MCF 10A (cell line): ENCODE measurements around the gene MAD1L1. TPM values are rescaled to one million over a fixed set of nuclear protein-coding genes. Genes with fewer than 3 reads are reported as not detected.

ENCODE experiments used
- BruUV-seq: library from RNA; stranded (reverse); fragments of 400-500 nt; replicated peaks from 2 replicates; lab custom pipeline; 2021; lab: Mats Ljungman, UMichigan
- CTCF ChIA-PET: fragments of 300-600 bp; sonication (Branson Sonifier 250); formaldehyde crosslinking; extraction: SDS; loops from one replicate; lab custom pipeline; 2021; ENCODE audit warnings: antibody characterized with exemption, inconsistent platforms; lab: Yijun Ruan, JAX
- POLR2A ChIA-PET: fragments of 300-600, 350-650 bp; sonication (Branson Sonifier 250); formaldehyde crosslinking; extraction: SDS; loops from one replicate; lab custom pipeline; 2020; ENCODE audit warnings: antibody characterized with exemption, inconsistent platforms; lab: Yijun Ruan, JAX
- DNase-seq: peaks from one replicate; pipeline ENCODE4 v3.0.0-alpha.2; 2018; ENCODE audit not compliant: unreplicated experiment
- H3K27ac Mint-ChIP-seq: one replicate; pipeline ENCODE4 v1.8.0; 2022; ENCODE audit warnings: mild to moderate bottlenecking, low read depth, mixed read lengths; ENCODE audit not compliant: unreplicated experiment
- H3K27me3 Mint-ChIP-seq: one replicate; pipeline ENCODE4 v1.8.0; 2022; ENCODE audit warnings: mixed read lengths; ENCODE audit not compliant: insufficient read depth, unreplicated experiment
- H3K36me3 Mint-ChIP-seq: one replicate; pipeline ENCODE4 v1.8.0; 2022; ENCODE audit warnings: mild to moderate bottlenecking, moderate library complexity, mixed read lengths; ENCODE audit not compliant: insufficient read depth, unreplicated experiment
- H3K4me1 Mint-ChIP-seq: one replicate; pipeline ENCODE4 v1.8.0; 2022; ENCODE audit warnings: mixed read lengths; ENCODE audit not compliant: insufficient read depth, unreplicated experiment
- H3K4me3 Mint-ChIP-seq: one replicate; pipeline ENCODE4 v1.8.0; 2022; ENCODE audit warnings: mild to moderate bottlenecking, moderate library complexity, mixed read lengths; ENCODE audit not compliant: unreplicated experiment
- H3K9me3 Mint-ChIP-seq: one replicate; pipeline ENCODE4 v1.8.0; 2022; ENCODE audit warnings: mixed read lengths; ENCODE audit not compliant: unreplicated experiment
- CTCF ChIP-seq: fragments of 200-600 bp; IDR thresholded peaks from one replicate; pipeline ENCODE4 v1.8.0; 2022; ENCODE audit warnings: antibody characterized with exemption, mild to moderate bottlenecking; ENCODE audit not compliant: unreplicated experiment
- intact Hi-C: fragments of 100-400 bp; cut with micrococcal nuclease; formaldehyde crosslinking; loops from 2 replicates; pipeline ENCODE4 v1.14.1; 2022
- total RNA-seq: library from RNA; stranded (reverse); gene quantifications from 2 replicates; pipeline ENCODE4 v1.2.3, GENCODE V29; 2022

The MAD1L1 gene
- total RNA-seq, 1 experiment from 2014 or later = 25.2 TPM

GRCh38 chr7:1986366-1987083 is 246.2 kb downstream of the MAD1L1 start:
- Mint-ChIP-seq H3K4me1 (no peaks in the 10 kb centered on the region), H3K27me3 (no peaks in the 10 kb centered on the region), H3K9me3 (no peaks in the 10 kb centered on the region), H3K27ac (no peak overlapping the region), H3K36me3 (peaks cover 7% of the 10 kb centered on the region), H3K4me3 (no peak overlapping the region)
- no TSS peak for BruUV-seq
- POLR2A ChIA-PET = no interaction called here
- CTCF ChIA-PET = interaction anchor here (0.6 to 0.7 kb wide), 2 partner anchors 223 to 291 kb away, joined by 3 to 4 read pairs; no protein-coding TSS in a partner anchor
- no peak for DNase-seq
- intact Hi-C loops = no loop called here
- no peak for TF ChIP-seq CTCF

GRCh38 chr7:1985936-1986335 is 246.8 kb downstream of the MAD1L1 start:
- Mint-ChIP-seq H3K4me1 (no peaks in the 10 kb centered on the region), H3K27ac (no peak overlapping the region), H3K4me3 (no peak overlapping the region), H3K36me3 (peaks cover 8% of the 10 kb centered on the region), H3K27me3 (no peaks in the 10 kb centered on the region), H3K9me3 (no peaks in the 10 kb centered on the region)
- ChIA-PET CTCF (no interaction called here), POLR2A (no interaction called here)
- DNase-seq = no peak
- no TSS peak for BruUV-seq
- no peak for TF ChIP-seq CTCF
- intact Hi-C loops = no loop called here

- TF ChIP-seq CTCF = no peak
- no TSS peak for BruUV-seq
- Mint-ChIP-seq H3K4me1 (no peaks in the 10 kb centered on the region), H3K27ac (no peak overlapping the region), H3K27me3 (no peaks in the 10 kb centered on the region), H3K4me3 (no peak overlapping the region), H3K36me3 (peaks cover 13% of the 10 kb centered on the region), H3K9me3 (no peaks in the 10 kb centered on the region)
- POLR2A ChIA-PET = no interaction called here
- no peak for DNase-seq
- intact Hi-C loops = no loop called here
- CTCF ChIA-PET = no interaction called here
Observed at GRCh38 chr7:1985042-1985441, 247.7 kb downstream of the MAD1L1 start.

- H3K36me3 Mint-ChIP-seq = peaks cover 26% of the 10 kb centered on the region
- no peaks in the 10 kb centered on the region for H3K9me3 Mint-ChIP-seq
- no peak overlapping the region for H3K27ac Mint-ChIP-seq
- H3K4me3 Mint-ChIP-seq = no peak overlapping the region
- no TSS peak for BruUV-seq
- no peaks in the 10 kb centered on the region for H3K27me3 Mint-ChIP-seq
- intact Hi-C loops = no loop called here
- ChIA-PET CTCF (no interaction called here), POLR2A (no interaction called here)
- TF ChIP-seq CTCF = no peak
- no peaks in the 10 kb centered on the region for H3K4me1 Mint-ChIP-seq
- no peak for DNase-seq
Observed at GRCh38 chr7:1981878-1982230, 250.9 kb downstream of the MAD1L1 start.
